Osteoblast (primary cell): ENCODE results near the gene COL8A1. TPM values are rescaled to one million over a fixed set of nuclear protein-coding genes. Genes with fewer than 3 reads are reported as not detected.

Experiments used
- DNase-seq: peaks from one replicate; pipeline ENCODE4 v3.0.0; 2011; ENCODE audit warnings: low spot score, mixed read lengths; ENCODE audit not compliant: insufficient read length; ENCODE audit errors: missing footprints
- H2AFZ ChIP-seq: 2 replicates; pipeline ENCODE4 v1.6.0; 2011; ENCODE audit warnings: mild to moderate bottlenecking, low read length
- H3K27ac ChIP-seq: 2 replicates; pipeline ENCODE4 v1.5.1; 2011; ENCODE audit warnings: mild to moderate bottlenecking, low read depth, low read length, moderate library complexity
- H3K27me3 ChIP-seq: 2 replicates; pipeline ENCODE4 v1.6.0; 2012; ENCODE audit warnings: mild to moderate bottlenecking, control low read depth, inconsistent platforms, low read length, moderate library complexity; ENCODE audit not compliant: insufficient read depth
- H3K36me3 ChIP-seq: 2 replicates; pipeline ENCODE4 v1.5.1; 2011; ENCODE audit warnings: mild to moderate bottlenecking, low read length, control low read depth, moderate library complexity; ENCODE audit not compliant: insufficient read depth
- H3K4me1 ChIP-seq: 2 replicates; pipeline ENCODE4 v1.5.1; 2011; ENCODE audit warnings: mild to moderate bottlenecking, low read length, control low read depth, moderate library complexity; ENCODE audit not compliant: insufficient read depth
- H3K4me2 ChIP-seq: 2 replicates; pipeline ENCODE4 v1.6.0; 2011; ENCODE audit warnings: mild to moderate bottlenecking, low read length; ENCODE audit not compliant: insufficient read depth
- H3K4me3 ChIP-seq: fragments of 200-600 bp; sonication (generic); 3 replicates; pipeline ENCODE4 v1.5.1; 2012; ENCODE audit warnings: mild to moderate bottlenecking, low read length, inconsistent platforms; ENCODE audit not compliant: insufficient read depth
- H3K79me2 ChIP-seq: 2 replicates; pipeline ENCODE4 v1.6.0; 2012; ENCODE audit warnings: mild to moderate bottlenecking, low read length, control low read depth, inconsistent platforms; ENCODE audit not compliant: insufficient read depth
- H3K9me3 ChIP-seq: 2 replicates; pipeline ENCODE4 v1.5.1; 2011; ENCODE audit warnings: low read depth, low read length, control low read depth
- H4K20me1 ChIP-seq: 2 replicates; pipeline ENCODE4 v1.6.0; 2012; ENCODE audit warnings: mild to moderate bottlenecking, low read length, control low read depth; ENCODE audit not compliant: insufficient read depth
- total RNA-seq: library from RNA; depleted of rRNA; stranded (reverse); fragments of >200 nt; gene quantifications from 2 replicates; pipeline ENCODE4 v1.2.3, GENCODE V29; 2012
- TF ChIP-seq, protein P1 (sequence below): IDR thresholded peaks from 2 replicates; pipeline ENCODE4 v1.5.1; 2011; ENCODE audit warnings: mild to moderate bottlenecking, low read depth, low read length, moderate library complexity; ENCODE audit errors: extremely low read depth

Gene COL8A1
- total RNA-seq, 1 donor = 311 TPM

DNA sequence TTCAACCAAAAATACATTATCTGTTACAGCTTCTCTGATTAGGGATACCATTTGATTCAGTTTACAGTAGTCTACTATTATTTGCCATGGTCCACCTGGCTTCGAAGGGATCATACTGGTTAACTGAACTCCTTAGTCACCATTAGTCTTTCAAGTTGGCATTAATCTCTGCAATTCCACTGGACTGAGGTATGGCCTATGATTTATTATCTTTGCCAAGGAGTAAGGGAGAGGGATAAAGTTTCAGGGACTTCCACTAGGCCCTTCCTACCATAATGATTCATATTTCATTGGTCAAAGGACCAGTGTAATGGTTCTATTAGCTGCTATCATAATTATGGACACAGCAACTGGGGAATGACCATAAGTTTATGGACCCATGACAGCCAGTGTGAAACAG lies 172.0 kb downstream of the COL8A1 start:
- no peaks in the 10 kb centered on the region for H3K27me3 ChIP-seq
- no peaks in the 10 kb centered on the region for H3K9me3 ChIP-seq
- H4K20me1 ChIP-seq = no peaks in the 10 kb centered on the region
- DNase-seq = no peak
- TF ChIP-seq, protein P1, sequence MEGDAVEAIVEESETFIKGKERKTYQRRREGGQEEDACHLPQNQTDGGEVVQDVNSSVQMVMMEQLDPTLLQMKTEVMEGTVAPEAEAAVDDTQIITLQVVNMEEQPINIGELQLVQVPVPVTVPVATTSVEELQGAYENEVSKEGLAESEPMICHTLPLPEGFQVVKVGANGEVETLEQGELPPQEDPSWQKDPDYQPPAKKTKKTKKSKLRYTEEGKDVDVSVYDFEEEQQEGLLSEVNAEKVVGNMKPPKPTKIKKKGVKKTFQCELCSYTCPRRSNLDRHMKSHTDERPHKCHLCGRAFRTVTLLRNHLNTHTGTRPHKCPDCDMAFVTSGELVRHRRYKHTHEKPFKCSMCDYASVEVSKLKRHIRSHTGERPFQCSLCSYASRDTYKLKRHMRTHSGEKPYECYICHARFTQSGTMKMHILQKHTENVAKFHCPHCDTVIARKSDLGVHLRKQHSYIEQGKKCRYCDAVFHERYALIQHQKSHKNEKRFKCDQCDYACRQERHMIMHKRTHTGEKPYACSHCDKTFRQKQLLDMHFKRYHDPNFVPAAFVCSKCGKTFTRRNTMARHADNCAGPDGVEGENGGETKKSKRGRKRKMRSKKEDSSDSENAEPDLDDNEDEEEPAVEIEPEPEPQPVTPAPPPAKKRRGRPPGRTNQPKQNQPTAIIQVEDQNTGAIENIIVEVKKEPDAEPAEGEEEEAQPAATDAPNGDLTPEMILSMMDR = no peak
- H2AFZ ChIP-seq = no peak overlapping the region
- no peaks in the 10 kb centered on the region for H3K79me2 ChIP-seq
- H3K4me2 ChIP-seq = no peak overlapping the region
- H3K27ac ChIP-seq = no peak overlapping the region
- H3K4me1 ChIP-seq = no peaks in the 10 kb centered on the region
- no peak overlapping the region for H3K4me3 ChIP-seq
- no peaks in the 10 kb centered on the region for H3K36me3 ChIP-seq

DNA sequence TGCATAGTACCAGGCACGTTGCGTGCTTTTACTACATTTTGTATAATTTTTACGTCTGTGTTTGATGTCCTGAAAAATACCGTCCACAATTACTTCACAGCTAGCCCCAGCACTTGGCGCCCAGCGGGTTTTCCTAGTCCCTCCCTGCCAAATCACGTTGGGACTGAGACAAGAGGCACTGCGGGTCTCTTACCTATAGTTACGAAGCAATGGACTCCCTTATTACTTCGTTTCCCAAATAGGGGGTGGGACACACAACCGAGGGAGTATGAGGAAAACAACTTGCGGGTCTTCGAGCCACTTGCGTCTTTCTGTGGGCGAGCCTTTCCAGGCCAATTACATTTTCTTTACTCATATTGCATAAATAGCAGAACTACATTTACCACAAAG lies 178.6 kb downstream of the COL8A1 start:
- H3K36me3 ChIP-seq = no peaks in the 10 kb centered on the region
- peak overlapping the region; percentile 98 for H3K27ac ChIP-seq
- H3K4me3 ChIP-seq = peak overlapping the region; percentile 88
- peak; percentile 46 for DNase-seq
- H3K79me2 ChIP-seq = peaks cover 15% of the 10 kb centered on the region
- H2AFZ ChIP-seq = peak overlapping the region; percentile 97
- no peaks in the 10 kb centered on the region for H3K27me3 ChIP-seq
- H3K9me3 ChIP-seq = no peaks in the 10 kb centered on the region
- TF ChIP-seq, protein P1 = no peak
- peak overlapping the region; percentile 86 for H3K4me2 ChIP-seq
- no peaks in the 10 kb centered on the region for H4K20me1 ChIP-seq
- H3K4me1 ChIP-seq = peaks cover 14% of the 10 kb centered on the region

DNA sequence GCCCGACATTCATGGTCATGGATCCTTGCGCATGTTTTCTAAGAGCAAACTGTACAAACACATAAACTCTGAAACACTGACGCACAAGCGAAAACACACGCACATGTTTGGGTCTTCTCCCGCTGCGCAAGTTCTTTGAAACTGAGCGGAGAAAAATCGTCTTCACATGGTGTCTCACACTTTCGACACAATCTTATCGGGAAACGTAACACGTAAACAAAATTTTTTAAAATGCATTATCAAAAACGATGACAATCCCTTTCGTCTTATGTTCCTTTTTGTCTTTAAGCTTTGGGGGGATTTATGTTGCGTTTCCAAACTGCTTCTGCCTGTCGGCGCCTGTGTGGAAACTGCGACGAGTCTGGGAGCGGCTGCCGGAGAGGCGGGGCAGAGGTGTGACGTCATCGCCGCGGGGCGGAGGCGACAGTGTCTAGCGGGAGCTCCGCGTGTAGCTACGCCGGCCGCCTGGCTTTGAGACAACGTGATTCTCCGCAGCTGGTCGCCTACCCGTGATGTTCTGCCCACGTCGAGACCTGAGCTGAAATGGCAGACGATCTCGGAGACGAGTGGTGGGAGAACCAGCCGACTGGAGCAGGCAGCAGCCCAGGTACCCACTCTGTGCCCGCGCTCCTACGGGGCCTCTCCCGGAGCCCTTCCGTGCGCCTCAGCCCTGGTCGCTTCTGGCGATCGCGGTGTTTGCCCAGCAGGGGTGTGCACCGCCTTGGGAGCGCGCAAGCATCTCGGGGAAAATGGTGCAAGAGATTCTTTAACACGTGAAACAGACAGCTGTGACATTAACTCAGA lies 179.2 kb downstream of the COL8A1 start, which contains the start of gene CMSS1:
CMSS1 (plus strand) TSS at position 426 of the 804 bp plus-strand sequence.
- peak; percentile 85 for DNase-seq
- Histone ChIP-seq H3K27ac (peak within 1 kb of the TSS; percentile 98), H3K9me3 (no peaks in the 10 kb centered on the region), H4K20me1 (no peaks in the 10 kb centered on the region), H3K4me1 (peaks cover 14% of the 10 kb centered on the region), H3K4me3 (peak within 1 kb of the TSS; percentile 88), H3K79me2 (peaks cover 18% of the 10 kb centered on the region), H3K27me3 (no peaks in the 10 kb centered on the region), H2AFZ (peak within 1 kb of the TSS; percentile 97), H3K4me2 (peak within 1 kb of the TSS; percentile 86), H3K36me3 (no peaks in the 10 kb centered on the region)
- TF ChIP-seq, protein P1 = peak; percentile 27

DNA sequence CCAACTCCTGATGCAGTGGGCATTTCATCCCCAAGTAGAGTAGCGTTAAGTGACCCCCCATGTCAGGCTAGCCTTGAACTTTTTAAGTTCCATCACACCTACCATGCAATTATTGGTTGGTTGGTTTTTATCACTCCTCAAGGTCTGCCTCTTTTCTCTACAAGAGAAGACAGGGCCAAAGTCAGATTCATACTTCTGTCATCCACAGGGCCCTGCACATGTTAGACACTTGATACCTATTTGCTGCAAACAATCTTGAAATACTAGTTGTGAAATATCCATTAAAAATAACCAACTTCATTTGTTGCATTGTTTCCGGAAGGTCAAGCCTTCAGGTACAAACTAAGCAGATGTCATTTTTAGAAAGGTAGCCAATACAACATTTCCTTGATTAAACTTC lies 180.4 kb downstream of the COL8A1 start:
- Histone ChIP-seq H3K4me2 (peak overlapping the region; percentile 86), H4K20me1 (no peaks in the 10 kb centered on the region), H3K4me1 (peaks cover 14% of the 10 kb centered on the region), H3K27me3 (no peaks in the 10 kb centered on the region), H3K36me3 (no peaks in the 10 kb centered on the region), H3K4me3 (peak overlapping the region; percentile 88), H2AFZ (no peak overlapping the region), H3K27ac (no peak overlapping the region), H3K79me2 (peaks cover 18% of the 10 kb centered on the region), H3K9me3 (no peaks in the 10 kb centered on the region)
- no peak for DNase-seq
- TF ChIP-seq, protein P1 = no peak
